Uterine smooth muscle cell (primary cell): ENCODE measurements around the gene UGT1A7. TPM values are rescaled to one million over a fixed set of nuclear protein-coding genes. Genes with fewer than 3 reads are reported as not detected.

ENCODE experiments used
- total RNA-seq: library from RNA; depleted of rRNA; stranded (reverse); fragments of >200 nt; gene quantifications from 2 replicates; pipeline ENCODE4 v1.2.3, GENCODE V29; 2014

UGT1A7 gene
- total RNA-seq, result not detected in 2 replicates

GRCh38 chr2:233681521-233682099, at the start of gene UGT1A7:
UGT1A7 (plus strand) TSS chr2:233681901; CDS start chr2:233681938, 37 bp downstream.

DNA sequence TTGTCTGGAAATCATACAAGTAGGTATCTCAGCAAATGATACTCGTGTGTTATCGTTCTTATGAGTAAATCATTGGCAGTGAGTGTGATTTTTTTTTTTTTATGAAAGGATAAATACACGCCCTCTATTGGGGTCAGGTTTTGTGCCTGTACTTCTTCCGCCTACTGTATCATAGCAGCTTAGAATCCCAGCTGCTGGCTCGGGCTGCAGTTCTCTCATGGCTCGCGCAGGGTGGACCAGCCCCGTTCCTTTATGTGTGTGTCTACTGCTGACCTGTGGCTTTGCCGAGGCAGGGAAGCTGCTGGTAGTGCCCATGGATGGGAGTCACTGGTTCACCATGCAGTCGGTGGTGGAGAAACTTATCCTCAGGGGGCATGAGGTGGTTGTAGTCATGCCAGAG, 45.4 kb upstream of the UGT1A7 start, which contains the start of gene UGT1A10:
UGT1A10 (plus strand) TSS at position 143 of the 400 bp plus-strand sequence; CDS start at position 218, 75 bp downstream.

GRCh38 chr2:233671290-233672161, 10.2 kb upstream of the UGT1A7 start, which contains the start of gene UGT1A9:
UGT1A9 (plus strand) TSS chr2:233671898; CDS start chr2:233671935, 37 bp downstream.

GRCh38 chr2:233692648-233693047, 10.9 kb downstream of the UGT1A7 start, which contains the start of gene UGT1A6:
UGT1A6 (plus strand) TSS chr2:233692890; CDS start chr2:233693005, 115 bp downstream.

GRCh38 chr2:233712611-233713261, 31.0 kb downstream of the UGT1A7 start, which contains the start of gene UGT1A5:
UGT1A5 (plus strand) TSS chr2:233712907; CDS start chr2:233712992, 85 bp downstream.

GRCh38 chr2:233718552-233718951, 36.9 kb downstream of the UGT1A7 start, which contains the start of gene UGT1A4:
UGT1A4 (plus strand) TSS chr2:233718736; CDS start chr2:233718821, 85 bp downstream.

DNA sequence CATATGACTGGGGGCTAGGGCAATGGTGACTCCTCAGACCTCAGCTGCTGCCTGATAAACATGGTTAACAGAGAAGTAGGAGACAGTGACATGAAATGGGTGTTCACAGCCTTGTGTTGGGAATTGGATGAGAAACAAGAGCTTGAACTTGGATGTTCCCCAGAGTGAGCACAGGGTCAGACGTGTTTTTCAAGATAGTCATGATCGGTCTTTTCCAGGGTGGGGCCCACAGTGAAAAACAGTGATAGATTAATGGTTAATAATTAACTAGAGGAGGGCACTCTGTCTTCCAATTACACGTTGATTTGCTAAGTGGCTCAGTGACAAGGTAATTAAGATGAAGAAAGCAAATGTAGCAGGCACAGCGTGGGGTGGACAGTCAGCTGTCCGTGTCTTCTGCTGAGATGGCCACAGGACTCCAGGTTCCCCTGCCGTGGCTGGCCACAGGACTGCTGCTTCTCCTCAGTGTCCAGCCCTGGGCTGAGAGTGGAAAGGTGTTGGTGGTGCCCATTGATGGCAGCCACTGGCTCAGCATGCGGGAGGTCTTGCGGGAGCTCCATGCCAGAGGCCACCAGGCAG, 47.1 kb downstream of the UGT1A7 start, which contains the start of gene UGT1A3:
UGT1A3 (plus strand) TSS at position 320 of the 579 bp plus-strand sequence; CDS start at position 405, 85 bp downstream.

GRCh38 chr2:233760043-233760442, 78.3 kb downstream of the UGT1A7 start, which contains the start of gene UGT1A1:
UGT1A1 (plus strand) TSS chr2:233760270; CDS start chr2:233760288, 18 bp downstream.

DNA sequence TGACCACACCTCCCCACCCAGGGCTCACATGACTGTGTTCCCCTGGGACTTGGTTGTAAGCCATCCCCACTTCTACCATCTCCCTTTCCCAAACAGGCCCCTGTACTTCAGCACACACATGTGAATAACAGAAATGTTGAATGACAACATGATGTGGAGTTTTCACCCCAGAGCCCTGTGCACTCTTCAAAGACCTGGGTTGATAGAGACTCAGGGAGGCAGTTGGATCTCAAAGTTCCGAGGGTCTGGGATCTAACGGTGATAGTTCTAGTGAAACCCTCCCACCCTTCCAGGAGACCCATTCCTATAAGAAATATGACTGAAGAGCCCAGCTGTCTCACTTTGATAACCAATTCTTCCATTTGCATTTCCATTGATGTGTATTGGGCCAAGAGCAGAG, 96.3 kb downstream of the UGT1A7 start, which contains the start of gene MROH2A:
MROH2A (plus strand) TSS at position 301 of the 400 bp plus-strand sequence. CDS start 1,029 bp downstream, outside the sequence.

Other genes starting within 250 kb of the UGT1A7 start
- gene USP40, start 115.1 kb upstream of the UGT1A7 start, total RNA-seq, result 38.4 and 46.9 TPM in 2 replicates
- 0.12 TPM in 1 of 2 replicates, not detected in the other for gene UGT1A8, start 64.3 kb upstream of the UGT1A7 start, total RNA-seq
- gene UGT1A10, start 45.5 kb upstream of the UGT1A7 start, total RNA-seq, result 0.11 TPM in 1 of 2 replicates, not detected in the other
- gene UGT1A9, start 10.0 kb upstream of the UGT1A7 start, total RNA-seq, result not detected in 2 replicates
- gene UGT1A6, start 11.0 kb downstream of the UGT1A7 start, total RNA-seq, result not detected in 2 replicates
- gene UGT1A5, start 31.0 kb downstream of the UGT1A7 start, total RNA-seq, result not detected in 2 replicates
- gene UGT1A4, start 36.8 kb downstream of the UGT1A7 start, total RNA-seq, result not detected in 2 replicates
- not detected in 2 replicates for gene UGT1A3, start 47.1 kb downstream of the UGT1A7 start, total RNA-seq
- gene UGT1A1, start 78.4 kb downstream of the UGT1A7 start, total RNA-seq, result not detected in 2 replicates
- not detected in 2 replicates for gene MROH2A, start 96.4 kb downstream of the UGT1A7 start, total RNA-seq
- gene HJURP, start 172.6 kb downstream of the UGT1A7 start, total RNA-seq, result 15.7 and 46.5 TPM in 2 replicates
- 0.12 TPM in 1 of 2 replicates, not detected in the other for gene TRPM8, start 235.5 kb downstream of the UGT1A7 start, total RNA-seq